KMS-11 (cell line): Measurements from ENCODE around the gene HSD17B12.
A peak's percentile ranks its signal among the peaks of the same experiment; 100 is the strongest.

Experiments
- H2AFZ ChIP-seq: fragments of 200-600 bp; sonication (generic); 2 replicates; pipeline ENCODE4 v1.6.1; 2016; ENCODE audit warnings: antibody characterized with exemption, mixed run types, low read depth
- H3K27ac ChIP-seq: fragments of 200-600 bp; sonication (generic); 2 replicates; pipeline ENCODE4 v1.6.1; 2016; ENCODE audit warnings: mild to moderate bottlenecking, mixed run types
- H3K27me3 ChIP-seq: fragments of 200-600 bp; sonication (generic); 2 replicates; pipeline ENCODE4 v1.6.1; 2017; ENCODE audit warnings: mild to moderate bottlenecking, low read depth, mixed run types, moderate library complexity; ENCODE audit not compliant: insufficient read depth
- H3K36me3 ChIP-seq: fragments of 200-600 bp; sonication (generic); 2 replicates; pipeline ENCODE4 v1.6.1; 2017; ENCODE audit warnings: mild to moderate bottlenecking, mixed run types; ENCODE audit not compliant: insufficient read depth
- H3K4me1 ChIP-seq: fragments of 200-600 bp; sonication (generic); 2 replicates; pipeline ENCODE4 v1.6.1; 2016; ENCODE audit warnings: mild to moderate bottlenecking, low read depth, mixed run types; ENCODE audit not compliant: poor library complexity, severe bottlenecking
- H3K4me2 ChIP-seq: fragments of 200-600 bp; sonication (generic); 2 replicates; pipeline ENCODE4 v1.7.0; 2016; ENCODE audit warnings: mild to moderate bottlenecking, mixed run types
- H3K4me3 ChIP-seq: fragments of 200-600 bp; sonication (generic); IDR thresholded peaks from 2 replicates; pipeline ENCODE4 v1.6.1; 2017; ENCODE audit warnings: low read depth, low read length, mixed read lengths; ENCODE audit not compliant: insufficient read depth
- H3K79me2 ChIP-seq: fragments of 200-600 bp; sonication (generic); 2 replicates; pipeline ENCODE4 v1.6.1; 2016; ENCODE audit warnings: low read depth, mixed run types; ENCODE audit not compliant: insufficient read depth
- H3K9ac ChIP-seq: fragments of 200-600 bp; sonication (generic); 2 replicates; pipeline ENCODE4 v1.6.1; 2016; ENCODE audit warnings: mild to moderate bottlenecking, mixed run types
- H4K20me1 ChIP-seq: fragments of 200-600 bp; sonication (generic); 2 replicates; pipeline ENCODE4 v1.6.1; 2016; ENCODE audit warnings: mild to moderate bottlenecking, mixed run types; ENCODE audit not compliant: insufficient read depth
- CTCF ChIP-seq: fragments of 200-600 bp; sonication (generic); conservative IDR thresholded peaks from 2 replicates; pipeline ENCODE4 v1.6.1; 2017; ENCODE audit warnings: low read depth, mild to moderate bottlenecking, antibody characterized with exemption, low read length, moderate library complexity, mixed read lengths

Gene HSD17B12

GRCh38 chr11:43825217-43825816, 144.8 kb downstream of the HSD17B12 start:
- H3K4me2 ChIP-seq = no peak overlapping the region
- TF ChIP-seq CTCF = peak; percentile 74
- no peaks in the 10 kb centered on the region for H3K4me1 ChIP-seq
- no peak overlapping the region for H2AFZ ChIP-seq
- no peaks in the 10 kb centered on the region for H3K27me3 ChIP-seq
- no peaks in the 10 kb centered on the region for H3K36me3 ChIP-seq
- H3K79me2 ChIP-seq = no peaks in the 10 kb centered on the region
- H3K9ac ChIP-seq = no peak overlapping the region
- H3K27ac ChIP-seq = no peak overlapping the region
- H3K4me3 ChIP-seq = no peak overlapping the region
- no peaks in the 10 kb centered on the region for H4K20me1 ChIP-seq

- TF ChIP-seq CTCF = no peak
- Histone ChIP-seq H3K27ac (no peak overlapping the region), H2AFZ (no peak overlapping the region), H3K27me3 (no peaks in the 10 kb centered on the region), H3K4me1 (peaks cover 16% of the 10 kb centered on the region), H3K36me3 (no peaks in the 10 kb centered on the region), H3K4me2 (no peak overlapping the region), H3K4me3 (no peak overlapping the region), H3K79me2 (no peaks in the 10 kb centered on the region), H4K20me1 (no peaks in the 10 kb centered on the region), H3K9ac (no peak overlapping the region)
These were observed 150.4 kb downstream of the HSD17B12 start for GRCh38 chr11:43830928-43831440.

GRCh38 chr11:43832536-43832935, 152.0 kb downstream of the HSD17B12 start:
- Histone ChIP-seq H3K4me1 (peaks cover 17% of the 10 kb centered on the region), H2AFZ (no peak overlapping the region), H3K9ac (no peak overlapping the region), H3K4me2 (no peak overlapping the region), H3K4me3 (no peak overlapping the region), H3K79me2 (no peaks in the 10 kb centered on the region), H3K27me3 (no peaks in the 10 kb centered on the region), H4K20me1 (no peaks in the 10 kb centered on the region), H3K27ac (no peak overlapping the region), H3K36me3 (no peaks in the 10 kb centered on the region)
- no peak for TF ChIP-seq CTCF

- H3K27ac ChIP-seq = no peak overlapping the region
- no peaks in the 10 kb centered on the region for H3K79me2 ChIP-seq
- no peak overlapping the region for H3K4me3 ChIP-seq
- H3K4me1 ChIP-seq = peaks cover 19% of the 10 kb centered on the region
- H3K36me3 ChIP-seq = no peaks in the 10 kb centered on the region
- H3K9ac ChIP-seq = no peak overlapping the region
- no peaks in the 10 kb centered on the region for H4K20me1 ChIP-seq
- no peaks in the 10 kb centered on the region for H3K27me3 ChIP-seq
- no peak overlapping the region for H3K4me2 ChIP-seq
- no peak for TF ChIP-seq CTCF
- H2AFZ ChIP-seq = no peak overlapping the region
These were observed 153.1 kb downstream of the HSD17B12 start for GRCh38 chr11:43833657-43834073.
